HG03354 (cell line): Measurements from ENCODE around the gene P3H4.

Experiments
- ATAC-seq: cut with Tn5 transposase; IDR thresholded peaks from one replicate; pipeline ENCODE4 v1.9.1; 2021; ENCODE audit warnings: mild to moderate bottlenecking; ENCODE audit not compliant: unreplicated experiment, poor library complexity, severe bottlenecking

P3H4 gene

GRCh38 chr17:41822216-41823140 lies 10.7 kb upstream of the P3H4 start:
- no peak for ATAC-seq

- ATAC-seq = no peak
Observed at GRCh38 chr17:41821776-41822175, 10.0 kb upstream of the P3H4 start.

GRCh38 chr17:41818024-41818423 lies 6.3 kb upstream of the P3H4 start:
- ATAC-seq = no peak

- no peak for ATAC-seq
Observed at GRCh38 chr17:41816637-41817320, 5.0 kb upstream of the P3H4 start.

GRCh38 chr17:41814195-41814594 lies 2.4 kb upstream of the P3H4 start:
- ATAC-seq = no peak

GRCh38 chr17:41813699-41814124 lies 2.0 kb upstream of the P3H4 start:
- no peak for ATAC-seq

GRCh38 chr17:41813152-41813680 lies 1.5 kb upstream of the P3H4 start:
- ATAC-seq = no peak

GRCh38 chr17:41812381-41813151 lies 817 bp upstream of the P3H4 start, which contains the start of gene FKBP10:
TSS of gene FKBP10 (plus strand) at chr17:41813004. CDS start at chr17:41813035, 31 bp downstream.
- ATAC-seq = no peak

GRCh38 chr17:41810659-41811548 lies 845 bp downstream of the P3H4 start:
- ATAC-seq = no peak

GRCh38 chr17:41806685-41807445 lies 4.9 kb downstream of the P3H4 start:
- ATAC-seq = no peak

GRCh38 chr17:41803049-41804020 lies 8.4 kb downstream of the P3H4 start:
- no peak for ATAC-seq

GRCh38 chr17:41801374-41802271 lies 10.1 kb downstream of the P3H4 start:
- ATAC-seq = no peak

- ATAC-seq = no peak
Observed at GRCh38 chr17:41800601-41801373, 11.0 kb downstream of the P3H4 start.

- ATAC-seq = no peak
Observed at GRCh38 chr17:41799366-41799765, 12.4 kb downstream of the P3H4 start.

GRCh38 chr17:41797377-41797776 lies 14.4 kb downstream of the P3H4 start:
- ATAC-seq = no peak
